Endothelial cell of umbilical vein (primary cell): ENCODE data around the gene GSKIP. TPM values are rescaled to one million over a fixed set of nuclear protein-coding genes. Genes with fewer than 3 reads are reported as not detected.

Source experiments
- BruUV-seq: library from RNA; stranded (reverse); fragments of 400-500 nt; replicated peaks from 2 replicates; lab custom pipeline; 2021; lab: Mats Ljungman, UMichigan
- CTCF ChIA-PET: fragments of 300-600, 350-600 bp; sonication (Branson Sonifier 250); formaldehyde crosslinking; loops from one replicate; lab custom pipeline; 2021; ENCODE audit warnings: antibody characterized with exemption, inconsistent platforms; lab: Charles Lee
- POLR2A ChIA-PET: fragments of 300-600, 350-600 bp; sonication (Branson Sonifier 250); formaldehyde crosslinking; loops from one replicate; lab custom pipeline; 2021; ENCODE audit warnings: antibody characterized with exemption, inconsistent platforms; lab: Charles Lee
- DNase-seq: peaks from one replicate; pipeline ENCODE4 v3.0.0-alpha.2; 2011; ENCODE audit warnings: low read depth, low spot score
- FAIRE-seq: peaks from 2 replicates; lab custom pipeline; 2011; peaks lifted over from hg19 to GRCh38; lab: Jason Lieb, UNC
- H2AFZ ChIP-seq: 2 replicates; pipeline ENCODE4 v1.6.0; 2012; ENCODE audit warnings: low read depth, low read length, control low read depth, inconsistent platforms
- H3K27ac ChIP-seq: 2 replicates; pipeline ENCODE4 v1.5.1; 2011; ENCODE audit warnings: low read depth, mild to moderate bottlenecking, control low read depth, low read length, moderate library complexity; ENCODE audit not compliant: insufficient read depth
- H3K27me3 ChIP-seq, 2 experiments: 2 replicates each; pipeline versions ENCODE4 v1.6.0 to v1.6.1; 2011; ENCODE audit warnings: low read length in 2 of 2, mixed read lengths in 1 of 2; ENCODE audit not compliant: control insufficient read depth in 2 of 2, insufficient read depth in 2 of 2
- H3K36me3 ChIP-seq, 2 experiments: 2 replicates in 1 of 2; 3 replicates in 1 of 2; pipeline ENCODE4 v1.5.1; 2011; ENCODE audit warnings: low read length in 2 of 2, mild to moderate bottlenecking in 1 of 2, moderate library complexity in 1 of 2; ENCODE audit not compliant: control insufficient read depth in 2 of 2, insufficient read depth in 2 of 2; ENCODE audit errors: extremely low read depth in 1 of 2
- H3K4me1 ChIP-seq: 3 replicates; pipeline ENCODE4 v1.5.1; 2011; ENCODE audit warnings: mild to moderate bottlenecking, low read length; ENCODE audit not compliant: control insufficient read depth, insufficient read depth; ENCODE audit errors: extremely low read depth
- H3K4me2 ChIP-seq: 2 replicates; pipeline ENCODE4 v1.6.1; 2011; ENCODE audit warnings: low read length, control low read depth, mixed read lengths; ENCODE audit not compliant: insufficient read depth
- H3K4me3 ChIP-seq, 3 experiments: fragments of 200-600 bp in 1 of 3; sonication (generic), shearing (Covaris generic) in 1 of 3; replicated peaks in 1 of 3; 2 replicates each; pipeline ENCODE4 v1.5.1; 2011 to 2016; ENCODE audit warnings: control low read depth in 3 of 3, low read length in 3 of 3, mild to moderate bottlenecking in 2 of 3, inconsistent platforms in 1 of 3, low read depth in 1 of 3, moderate library complexity in 1 of 3; ENCODE audit not compliant: insufficient read depth in 1 of 3
- H3K79me2 ChIP-seq: 2 replicates; pipeline ENCODE4 v1.6.0; 2012; ENCODE audit warnings: low read length, inconsistent platforms; ENCODE audit not compliant: control insufficient read depth, insufficient read depth
- H3K9ac ChIP-seq: replicated peaks from 2 replicates; pipeline ENCODE3; 2011; ENCODE audit warnings: low read length, control low read depth; ENCODE audit not compliant: insufficient read depth; ENCODE audit errors: extremely low read depth
- H3K9me1 ChIP-seq: replicated peaks from 3 replicates; pipeline ENCODE4 v1.6.0; 2011; ENCODE audit warnings: mild to moderate bottlenecking, low read length; ENCODE audit not compliant: control insufficient read depth, insufficient read depth; ENCODE audit errors: extremely low read depth
- H3K9me3 ChIP-seq: replicated peaks from 2 replicates; pipeline ENCODE4 v1.5.1; 2012; ENCODE audit warnings: low read length, inconsistent platforms; ENCODE audit not compliant: control insufficient read depth, insufficient read depth
- H4K20me1 ChIP-seq: replicated peaks from 2 replicates; pipeline ENCODE3; 2011; ENCODE audit warnings: mild to moderate bottlenecking, low read length; ENCODE audit not compliant: control insufficient read depth, insufficient read depth; ENCODE audit errors: extremely low read depth
- EZH2 ChIP-seq: IDR thresholded peaks from 2 replicates; pipeline ENCODE4 v1.6.1; 2012; ENCODE audit warnings: borderline replicate concordance, low read depth, mild to moderate bottlenecking, moderate library complexity, low read length, inconsistent platforms; ENCODE audit not compliant: severe bottlenecking
- FOS ChIP-seq: IDR thresholded peaks from 2 replicates; pipeline ENCODE4 v1.6.1; 2011; ENCODE audit warnings: mild to moderate bottlenecking, low read length, moderate library complexity, borderline replicate concordance; ENCODE audit not compliant: insufficient read depth
- GATA2 ChIP-seq: IDR thresholded peaks from 2 replicates; pipeline ENCODE4 v1.7.0; 2011; ENCODE audit warnings: low read depth, mild to moderate bottlenecking, moderate library complexity, mixed read lengths, low read length; ENCODE audit not compliant: insufficient read length, insufficient read depth
- JUN ChIP-seq: IDR thresholded peaks from 2 replicates; pipeline ENCODE4 v1.6.1; 2011; ENCODE audit warnings: borderline replicate concordance, low read depth; ENCODE audit not compliant: insufficient read length, insufficient read depth
- MYC ChIP-seq: IDR thresholded peaks from one replicate; pipeline ENCODE4 v1.6.1; 2011; ENCODE audit warnings: mild to moderate bottlenecking, low read depth, low read length
- POLR2A ChIP-seq: IDR thresholded peaks from 2 replicates; pipeline ENCODE4 v1.6.1; 2012; ENCODE audit warnings: low read depth, mild to moderate bottlenecking, control low read depth, low read length
- POLR2AphosphoS5 ChIP-seq: IDR thresholded peaks from 2 replicates; pipeline ENCODE4 v1.6.1; 2012; ENCODE audit warnings: low read depth, mild to moderate bottlenecking, control low read depth, low read length, moderate library complexity; ENCODE audit not compliant: insufficient read depth
- dilution Hi-C: fragments of 300-500 bp; cut with MboI; formaldehyde crosslinking; loops from one replicate; pipeline ENCODE4 v1.15.0; 2019; ENCODE audit warnings: low sequenced_read_pairs; ENCODE audit not compliant: extremely low pct_ligation_motif_present
- intact Hi-C: fragments of 100-400 bp; cut with micrococcal nuclease; formaldehyde crosslinking; loops from one replicate; pipeline ENCODE4 v1.10.0; 2022
- polyA plus RNA-seq, 4 experiments: library from polyadenylated mRNA; depleted of rRNA in 3 of 4; stranded (reverse) in 3 of 4; unstranded in 1 of 4; fragments of >200 nt; gene quantifications; 2 replicates each; pipeline versions ENCODE4 v1.2.1 to v1.2.3, GENCODE V29; 2011 to 2012; ENCODE audit warnings: missing spikeins in 1 of 4
- total RNA-seq: library from RNA; stranded (reverse); gene quantifications from 2 replicates; pipeline ENCODE4 v1.2.3, GENCODE V29; 2021
- TF ChIP-seq, protein P1 (sequence below): IDR thresholded peaks from 2 replicates; pipeline ENCODE4 v1.6.1; 2011; ENCODE audit not compliant: insufficient read depth, insufficient read length
- TF ChIP-seq, protein P2 (sequence below), 2 donors: IDR thresholded peaks; 1 replicate in 1 of 2; 2 replicates in 1 of 2; pipeline ENCODE4 v1.5.1; 2011; ENCODE audit warnings: low read length in 2 of 2, mild to moderate bottlenecking in 2 of 2, moderate library complexity in 2 of 2, control low read depth in 1 of 2, inconsistent platforms in 1 of 2, low read depth in 1 of 2; ENCODE audit not compliant: insufficient read depth in 1 of 2; ENCODE audit errors: extremely low read depth in 1 of 2

GSKIP gene
- total and polyA plus RNA-seq, 2 donors (not counting 3 experiments of a cell fraction or from before 2014, with no cell fraction given), result 9.2 to 15.9 TPM

- dilution Hi-C loops, result no loop called here
- no peak overlapping the region for H3K9ac ChIP-seq
- H3K36me3 ChIP-seq, result no peaks in the 10 kb centered on the region
- no peaks in the 10 kb centered on the region for H4K20me1 ChIP-seq
- H3K4me1 ChIP-seq, result no peaks in the 10 kb centered on the region
- H3K27ac ChIP-seq, result no peak overlapping the region
- no peak overlapping the region for H3K4me3 ChIP-seq
- DNase-seq (no peak), FAIRE-seq (no peak)
- no peak overlapping the region for H2AFZ ChIP-seq
- H3K4me2 ChIP-seq, result no peak overlapping the region
- TF ChIP-seq FOS, result no peak
- no peak for TF ChIP-seq POLR2AphosphoS5
- no peak for TF ChIP-seq GATA2
- TF ChIP-seq EZH2, result no peak
- no peak for TF ChIP-seq MYC
- TF ChIP-seq JUN, result no peak
- TF ChIP-seq, protein P1, sequence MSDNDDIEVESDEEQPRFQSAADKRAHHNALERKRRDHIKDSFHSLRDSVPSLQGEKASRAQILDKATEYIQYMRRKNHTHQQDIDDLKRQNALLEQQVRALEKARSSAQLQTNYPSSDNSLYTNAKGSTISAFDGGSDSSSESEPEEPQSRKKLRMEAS, result no peak
- TF ChIP-seq, protein P2, sequence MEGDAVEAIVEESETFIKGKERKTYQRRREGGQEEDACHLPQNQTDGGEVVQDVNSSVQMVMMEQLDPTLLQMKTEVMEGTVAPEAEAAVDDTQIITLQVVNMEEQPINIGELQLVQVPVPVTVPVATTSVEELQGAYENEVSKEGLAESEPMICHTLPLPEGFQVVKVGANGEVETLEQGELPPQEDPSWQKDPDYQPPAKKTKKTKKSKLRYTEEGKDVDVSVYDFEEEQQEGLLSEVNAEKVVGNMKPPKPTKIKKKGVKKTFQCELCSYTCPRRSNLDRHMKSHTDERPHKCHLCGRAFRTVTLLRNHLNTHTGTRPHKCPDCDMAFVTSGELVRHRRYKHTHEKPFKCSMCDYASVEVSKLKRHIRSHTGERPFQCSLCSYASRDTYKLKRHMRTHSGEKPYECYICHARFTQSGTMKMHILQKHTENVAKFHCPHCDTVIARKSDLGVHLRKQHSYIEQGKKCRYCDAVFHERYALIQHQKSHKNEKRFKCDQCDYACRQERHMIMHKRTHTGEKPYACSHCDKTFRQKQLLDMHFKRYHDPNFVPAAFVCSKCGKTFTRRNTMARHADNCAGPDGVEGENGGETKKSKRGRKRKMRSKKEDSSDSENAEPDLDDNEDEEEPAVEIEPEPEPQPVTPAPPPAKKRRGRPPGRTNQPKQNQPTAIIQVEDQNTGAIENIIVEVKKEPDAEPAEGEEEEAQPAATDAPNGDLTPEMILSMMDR (IDR thresholded peaks at IDR 0.05; ENCODE audit: extremely low read depth in 1 of 2, insufficient read depth in 1 of 2, low read depth in 1 of 2, low read length in 2 of 2), result no peak
- TF ChIP-seq POLR2A, result no peak
- no peaks in the 10 kb centered on the region for H3K27me3 ChIP-seq
- no peaks in the 10 kb centered on the region for H3K9me3 ChIP-seq
- intact Hi-C loops, result no loop called here
- POLR2A ChIA-PET, result no interaction called here
- H3K9me1 ChIP-seq, result no peaks in the 10 kb centered on the region
- H3K79me2 ChIP-seq, result no peaks in the 10 kb centered on the region
- BruUV-seq, result no TSS peak
- CTCF ChIA-PET, result interaction anchor here (1.6 to 2.0 kb wide), 2 partner anchors 126 to 142 kb away, joined by 4 to 6 read pairs; no protein-coding TSS in a partner anchor
Measured at GRCh38 chr14:96417254-96417653, 53.9 kb downstream of the GSKIP start.
